Kidney epithelial cell (primary cell): Measurements from ENCODE around the gene NUDC. TPM values are rescaled to one million over a fixed set of nuclear protein-coding genes. Genes with fewer than 3 reads are reported as not detected.

Source experiments
- DNase-seq: peaks from one replicate; pipeline ENCODE4 v3.0.0-alpha.2; 2010; ENCODE audit warnings: low read depth
- H3K27me3 ChIP-seq: 2 replicates; pipeline ENCODE4 v1.6.0; 2011; ENCODE audit warnings: low read length; ENCODE audit not compliant: control insufficient read depth, insufficient read depth
- H3K36me3 ChIP-seq: 2 replicates; pipeline ENCODE4 v1.5.1; 2011; ENCODE audit warnings: low read length; ENCODE audit not compliant: control insufficient read depth, insufficient read depth
- H3K4me3 ChIP-seq: 2 replicates; pipeline ENCODE4 v1.5.1; 2011; ENCODE audit warnings: low read depth, mild to moderate bottlenecking, control low read depth, low read length
- CTCF ChIP-seq: IDR thresholded peaks from 2 replicates; pipeline ENCODE4 v1.5.1; 2011; ENCODE audit warnings: mild to moderate bottlenecking, moderate library complexity, low read length, control low read depth, inconsistent platforms; ENCODE audit not compliant: insufficient read depth, poor library complexity, severe bottlenecking
- total RNA-seq: library from RNA; depleted of rRNA; stranded (reverse); fragments of >200 nt; gene quantifications from 2 replicates; pipeline ENCODE4 v1.2.3, GENCODE V29; 2015

NUDC gene
- total RNA-seq, 1 donor from 2014 or later: 123 TPM

- H3K27me3 ChIP-seq: no peaks in the 10 kb centered on the region
- no peak overlapping the region for H3K4me3 ChIP-seq
- TF ChIP-seq CTCF: no peak
- no peaks in the 10 kb centered on the region for H3K36me3 ChIP-seq
- no peak for DNase-seq
Observed at GRCh38 chr1:26976621-26977510, 55.3 kb downstream of the NUDC start.

DNA sequence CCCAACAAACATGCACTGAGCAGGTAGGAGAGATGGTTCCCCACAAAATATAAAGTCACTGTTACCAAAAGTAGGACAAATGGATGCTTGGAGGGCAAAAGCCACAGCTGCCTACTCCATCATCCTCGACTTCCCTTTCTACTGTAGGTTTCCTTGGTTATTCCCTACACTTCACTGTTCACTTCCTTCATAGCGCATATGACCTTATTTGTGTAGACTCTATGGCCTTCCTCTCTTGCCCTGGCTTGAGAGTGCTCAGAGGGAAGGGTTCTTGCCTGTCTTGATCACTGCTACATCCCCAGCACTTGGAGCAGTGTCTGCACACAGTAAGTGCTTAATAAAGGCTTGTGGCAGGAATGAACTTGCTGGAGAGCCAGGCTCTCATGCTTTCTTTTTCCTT is 57.4 kb downstream of the NUDC start:
- no peak for DNase-seq
- Histone ChIP-seq H3K27me3 (no peaks in the 10 kb centered on the region), H3K36me3 (no peaks in the 10 kb centered on the region), H3K4me3 (no peak overlapping the region)
- TF ChIP-seq CTCF: no peak

DNA sequence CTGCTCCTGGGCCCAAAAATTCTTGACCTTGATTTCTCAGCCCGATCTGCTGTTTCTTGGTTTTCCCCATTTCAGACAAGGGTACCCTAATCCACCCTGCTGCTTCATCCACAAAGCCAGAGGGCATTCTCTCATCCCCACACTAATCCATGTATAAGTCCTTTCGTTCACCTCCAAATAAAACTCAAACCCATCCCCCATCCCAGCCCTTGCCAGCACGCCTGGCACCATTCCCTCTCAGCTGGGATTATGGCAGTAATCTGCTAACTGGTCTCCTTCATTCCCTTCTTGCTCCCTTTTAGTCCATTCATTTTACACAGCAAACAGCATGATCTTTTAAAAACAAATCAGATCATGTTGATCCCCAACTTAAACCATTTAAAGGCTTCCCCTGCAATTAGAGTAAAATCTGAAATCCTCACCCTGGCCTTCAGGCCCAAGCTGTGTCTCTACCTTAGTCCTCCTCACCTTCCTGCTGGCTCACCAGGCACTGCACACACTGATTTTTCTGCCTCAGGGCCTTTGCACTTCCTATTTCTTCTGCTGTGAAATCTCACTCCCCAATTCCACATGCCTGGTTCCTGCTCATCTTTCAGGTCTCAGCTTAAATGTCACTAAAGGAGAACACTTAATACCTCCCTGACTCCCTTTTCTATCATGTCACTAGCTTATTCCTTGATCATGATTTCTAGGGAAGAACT is 59.8 kb downstream of the NUDC start:
- no peak for DNase-seq
- H3K27me3 ChIP-seq: no peaks in the 10 kb centered on the region
- H3K4me3 ChIP-seq: no peak overlapping the region
- H3K36me3 ChIP-seq: no peaks in the 10 kb centered on the region
- no peak for TF ChIP-seq CTCF

GRCh38 chr1:26983863-26984262 is 62.3 kb downstream of the NUDC start:
- no peaks in the 10 kb centered on the region for H3K36me3 ChIP-seq
- H3K4me3 ChIP-seq: no peak overlapping the region
- DNase-seq: no peak
- TF ChIP-seq CTCF: no peak
- no peaks in the 10 kb centered on the region for H3K27me3 ChIP-seq

- Histone ChIP-seq H3K4me3 (no peak overlapping the region), H3K36me3 (no peaks in the 10 kb centered on the region)
- TF ChIP-seq CTCF: no peak
Observed at GRCh38 chr1:26984291-26984690, 62.7 kb downstream of the NUDC start.

More at GRCh38 chr1:26984291-26984690, 62.7 kb downstream of the NUDC start:
- DNase-seq: no peak
- H3K27me3 ChIP-seq: no peaks in the 10 kb centered on the region
